HG03045 (cell line): ENCODE results near the gene ARPC2.
A peak's percentile ranks its signal among the peaks of the same experiment; 100 is the strongest.

Source experiments
- ATAC-seq: cut with Tn5 transposase; IDR thresholded peaks from one replicate; pipeline ENCODE4 v1.9.1; 2021; ENCODE audit warnings: mild to moderate bottlenecking, moderate library complexity; ENCODE audit not compliant: unreplicated experiment

Gene ARPC2

DNA sequence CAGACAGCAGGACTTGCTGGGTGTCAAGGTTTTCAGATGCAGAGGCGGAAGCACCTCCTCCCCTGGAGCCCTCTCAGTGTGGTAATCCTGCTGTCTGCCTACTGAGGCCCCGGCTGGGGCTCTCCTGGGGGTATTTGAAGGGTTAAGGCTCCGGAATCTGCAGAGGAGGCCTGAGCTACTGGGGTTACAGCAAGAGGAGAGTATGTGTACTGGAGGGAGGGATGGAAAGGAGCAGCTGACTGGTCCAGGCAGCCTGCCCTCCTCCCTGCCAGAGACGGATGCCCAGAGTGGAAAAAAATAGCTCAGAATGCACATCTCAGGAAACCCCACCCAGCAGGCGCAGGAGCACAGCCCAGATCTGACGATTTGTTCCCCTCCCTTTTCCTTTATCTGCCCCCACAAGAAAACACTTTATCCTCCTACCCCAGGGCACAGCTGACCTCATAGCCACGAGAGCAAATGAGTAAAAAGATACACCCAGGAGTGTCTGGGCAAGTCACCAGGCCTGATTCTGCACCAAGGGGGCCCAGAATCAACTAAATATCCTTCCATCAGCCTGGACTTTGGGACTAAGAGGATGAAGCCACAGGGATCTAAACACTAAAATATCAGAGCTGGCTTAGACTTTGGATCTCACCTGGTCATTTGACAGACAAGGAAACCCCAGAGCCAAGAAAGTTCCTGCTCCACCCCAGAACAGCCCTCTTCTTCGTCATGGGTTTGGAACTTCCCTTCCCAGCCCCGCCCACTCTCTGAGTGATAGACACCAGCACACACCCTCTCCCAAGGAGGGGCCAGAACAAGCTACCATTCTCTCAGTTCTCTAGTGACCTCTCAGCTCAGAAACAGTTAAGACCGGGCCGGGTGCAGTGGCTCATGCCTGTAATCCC, 69.8 kb downstream of the ARPC2 start:
- ATAC-seq: peak; percentile 70

DNA sequence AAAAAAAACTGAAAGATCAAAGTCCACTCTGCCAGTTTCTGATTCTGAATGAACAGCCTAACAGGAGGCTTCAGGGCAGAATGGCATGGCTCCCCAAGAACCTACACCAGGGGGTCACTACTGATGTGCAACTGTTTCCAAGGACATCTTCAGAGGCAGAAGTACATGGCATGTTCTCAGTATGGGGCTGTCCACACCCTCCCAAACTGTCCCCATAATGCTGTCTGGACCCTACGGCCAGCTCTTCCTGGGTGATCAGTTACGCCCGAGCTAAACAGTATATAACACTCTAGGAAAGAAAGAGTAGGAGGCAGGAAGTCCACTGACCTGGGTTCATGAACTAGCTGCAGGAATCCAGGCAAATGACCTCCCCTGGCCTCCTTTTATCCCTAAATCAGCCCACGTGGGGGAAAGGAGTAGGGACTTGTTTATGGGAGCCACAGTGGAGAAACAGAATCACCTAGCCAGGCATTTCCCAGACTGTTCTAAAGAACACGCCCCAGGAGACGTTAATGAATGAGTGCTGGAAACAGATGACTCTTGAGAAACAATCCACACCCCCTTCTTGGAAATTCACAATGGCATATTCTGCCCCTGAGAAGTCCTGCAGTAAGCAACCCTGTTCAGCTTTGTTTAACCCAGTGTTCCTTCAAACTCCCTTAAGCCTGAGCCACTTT, 72.8 kb downstream of the ARPC2 start:
- no peak for ATAC-seq

GRCh38 chr2:218290316-218291261, 73.6 kb downstream of the ARPC2 start:
- peak; percentile 39 for ATAC-seq

DNA sequence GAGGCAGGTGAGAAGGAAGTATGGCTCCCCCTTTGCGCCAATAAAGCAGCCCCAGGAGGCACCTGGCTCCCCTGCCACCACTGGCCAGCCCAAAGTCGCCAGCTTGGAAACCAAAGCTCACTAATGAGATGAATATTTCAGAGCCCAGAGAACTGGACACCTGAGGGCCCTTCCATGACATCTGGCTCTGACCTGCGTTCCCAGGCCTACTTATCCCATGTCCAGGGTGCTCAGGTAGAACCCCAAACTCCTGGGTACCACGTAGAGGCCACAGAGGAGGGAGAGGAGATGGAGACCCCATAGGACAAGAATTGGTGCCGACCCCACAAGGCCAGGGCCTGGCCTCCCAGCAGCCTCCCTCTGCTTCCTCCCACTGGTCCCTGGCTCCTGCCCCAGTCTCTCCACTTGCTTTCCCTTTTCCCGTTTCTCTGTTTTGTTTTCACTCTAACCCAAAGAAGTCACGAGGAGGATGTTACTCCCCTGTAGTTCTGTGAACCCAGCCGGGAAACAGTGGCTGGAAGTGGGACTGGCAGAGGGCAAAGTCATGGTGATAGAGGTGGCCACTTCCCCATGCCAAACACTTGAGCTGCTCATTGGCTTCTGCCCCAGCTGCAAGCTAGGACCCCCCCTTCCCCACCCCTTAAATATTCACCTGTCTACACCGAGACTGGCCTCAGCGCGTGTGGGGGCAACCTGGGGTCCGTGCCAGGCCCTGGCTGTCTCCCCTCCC, 74.5 kb downstream of the ARPC2 start:
- no peak for ATAC-seq

DNA sequence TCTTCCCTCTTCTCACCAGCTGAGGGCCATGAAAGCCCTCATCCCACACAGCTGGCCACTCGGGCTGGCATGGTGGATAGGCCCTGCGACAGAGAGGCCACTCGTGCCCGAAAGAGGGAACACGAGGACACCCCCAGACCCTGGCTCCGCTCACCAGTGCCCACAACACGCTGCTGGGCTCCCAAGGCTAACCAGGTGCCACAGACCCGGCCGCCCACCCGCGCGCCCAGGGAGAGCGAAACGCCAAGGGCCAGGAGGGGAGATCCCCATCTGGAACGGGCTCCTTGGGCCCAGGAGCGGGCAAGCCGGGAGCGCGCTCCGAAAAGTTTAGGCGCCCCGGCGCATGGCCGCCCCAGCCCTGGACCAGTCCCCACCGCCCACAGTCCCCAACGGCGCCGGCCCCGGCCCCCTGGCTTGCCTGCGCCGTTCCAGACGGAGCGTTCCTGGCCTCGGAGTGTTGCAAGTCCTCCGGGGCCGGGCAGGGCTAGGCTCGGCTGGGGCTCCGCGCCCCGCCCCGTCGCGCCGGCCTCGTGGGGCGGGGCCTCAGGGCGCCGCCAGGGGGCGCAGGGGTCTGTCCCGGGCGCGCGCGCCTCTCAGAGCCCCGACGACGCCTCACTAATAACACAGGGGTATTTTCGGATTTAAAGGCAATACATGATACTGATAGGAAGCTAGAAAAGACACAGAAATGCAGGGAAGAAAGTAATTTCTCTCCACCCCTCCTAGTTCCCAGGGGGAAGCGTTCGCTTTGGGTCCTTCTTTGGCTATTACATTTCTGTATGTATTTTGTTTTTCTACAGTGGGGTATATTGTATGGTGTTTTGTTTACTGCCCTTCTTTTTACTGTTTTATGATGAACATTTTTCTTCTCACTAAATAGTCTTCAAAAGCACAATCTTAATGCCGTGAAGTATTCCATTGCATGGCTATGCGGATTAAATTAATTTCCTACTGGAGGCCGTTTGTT, 75.3 kb downstream of the ARPC2 start, which contains the start of gene TMBIM1:
Gene TMBIM1, minus strand, starts transcription at position 456 of the 967 bp plus-strand sequence. CDS start 10,362 bp downstream, outside the sequence.
- ATAC-seq: peak; percentile 82

GRCh38 chr2:218293715-218294429, 76.9 kb downstream of the ARPC2 start:
- ATAC-seq: no peak

GRCh38 chr2:218294430-218295022, 77.5 kb downstream of the ARPC2 start:
- ATAC-seq: no peak

- ATAC-seq: no peak
Measured at GRCh38 chr2:218295029-218295428, 78.0 kb downstream of the ARPC2 start.

GRCh38 chr2:218296200-218296599, 79.2 kb downstream of the ARPC2 start:
- ATAC-seq: no peak

GRCh38 chr2:218296847-218297246, 79.9 kb downstream of the ARPC2 start:
- ATAC-seq: no peak

- ATAC-seq: no peak
Measured at GRCh38 chr2:218298314-218298875, 81.4 kb downstream of the ARPC2 start.

- no peak for ATAC-seq
Measured at GRCh38 chr2:218300141-218300540, 83.2 kb downstream of the ARPC2 start.

GRCh38 chr2:218301176-218301819, 84.3 kb downstream of the ARPC2 start:
- ATAC-seq: peak; percentile 67
